DND-41 (cell line): ENCODE data around the gene ZNF689.
"Not testable (repeated sequence)": the region's sequence is repeated elsewhere in the genome, so short reads cannot be mapped to it uniquely, and the experiment has no call there.

ENCODE experiments used
- ATAC-seq: fragments of 200-7000 bp; cut with Tn5 transposase; 3 replicates; pipeline ENCODE4 v1.9.1; 2021; ENCODE audit warnings: low read depth; ENCODE audit not compliant: insufficient read depth
- DNase-seq: peaks from one replicate; pipeline ENCODE4 v3.0.0-alpha.2; 2020
- H2AFZ ChIP-seq: 2 replicates; pipeline ENCODE4 v1.6.0; 2012; ENCODE audit warnings: low read depth, low read length
- H3K27ac ChIP-seq: 2 replicates; pipeline ENCODE4 v1.5.1; 2012; ENCODE audit warnings: low read length, inconsistent platforms
- H3K27me3 ChIP-seq: fragments of 200-600 bp; sonication (generic); 2 replicates; pipeline ENCODE4 v1.6.0; 2012; ENCODE audit warnings: low read length, mild to moderate bottlenecking, inconsistent platforms; ENCODE audit not compliant: insufficient read depth, poor library complexity
- H3K36me3 ChIP-seq: 2 replicates; pipeline ENCODE4 v1.5.1; 2012; ENCODE audit warnings: low read length, inconsistent platforms; ENCODE audit not compliant: insufficient read depth
- H3K4me1 ChIP-seq: 2 replicates; pipeline ENCODE4 v1.5.1; 2012; ENCODE audit warnings: mild to moderate bottlenecking, low read length; ENCODE audit not compliant: insufficient read depth
- H3K4me2 ChIP-seq: 2 replicates; pipeline ENCODE4 v1.6.0; 2012; ENCODE audit warnings: mild to moderate bottlenecking, moderate library complexity, low read length, inconsistent platforms; ENCODE audit not compliant: insufficient read depth
- H3K4me3 ChIP-seq, 2 experiments: fragments of 200-600 bp in 1 of 2; shearing (Covaris generic) in 1 of 2; 2 replicates each; pipeline ENCODE4 v1.5.1; 2012 to 2016; ENCODE audit warnings: inconsistent platforms in 2 of 2, low read length in 2 of 2, mild to moderate bottlenecking in 2 of 2, low read depth in 1 of 2, moderate library complexity in 1 of 2
- H3K79me2 ChIP-seq: 2 replicates; pipeline ENCODE4 v1.6.0; 2012; ENCODE audit warnings: low read length, inconsistent platforms; ENCODE audit not compliant: insufficient read depth
- H3K9ac ChIP-seq: 2 replicates; pipeline ENCODE4 v1.6.0; 2012; ENCODE audit warnings: low read depth, mild to moderate bottlenecking, inconsistent platforms, low read length, moderate library complexity
- H3K9me3 ChIP-seq: 2 replicates; pipeline ENCODE4 v1.5.1; 2012; ENCODE audit warnings: low read length, moderate library complexity, mild to moderate bottlenecking, inconsistent platforms; ENCODE audit not compliant: insufficient read depth, severe bottlenecking
- H4K20me1 ChIP-seq: 2 replicates; pipeline ENCODE4 v1.6.0; 2012; ENCODE audit warnings: low read length; ENCODE audit not compliant: insufficient read depth
- CTCF ChIP-seq: IDR thresholded peaks from 2 replicates; pipeline ENCODE4 v1.5.1; 2012; ENCODE audit warnings: borderline replicate concordance, low read length, moderate library complexity, mild to moderate bottlenecking; ENCODE audit not compliant: poor library complexity, severe bottlenecking; ENCODE audit errors: extremely low read depth
- EZH2 ChIP-seq: IDR thresholded peaks from 3 replicates; pipeline ENCODE4 v1.6.1; 2012; ENCODE audit warnings: borderline replicate concordance, low read depth, mild to moderate bottlenecking, moderate library complexity, low read length, inconsistent platforms; ENCODE audit not compliant: severe bottlenecking

ZNF689 gene

GRCh38 chr16:30633526-30633925 lies 23.3 kb upstream of the ZNF689 start:
- TF ChIP-seq EZH2 (no peak), CTCF (no peak)
- Histone ChIP-seq H3K4me3 (peak overlapping the region; percentile 57 to 86; a peak in 3 of 4 replicates), H4K20me1 (no peaks in the 10 kb centered on the region), H3K79me2 (peaks cover 20% of the 10 kb centered on the region), H3K4me2 (peak overlapping the region; percentile 77), H3K27me3 (no peaks in the 10 kb centered on the region), H3K27ac (peak overlapping the region; percentile 88), H3K9me3 (no peaks in the 10 kb centered on the region), H2AFZ (peak overlapping the region; percentile 83), H3K4me1 (peaks cover 30% of the 10 kb centered on the region), H3K9ac (peak overlapping the region; percentile 81), H3K36me3 (no peaks in the 10 kb centered on the region)
- ATAC-seq = no peak
- DNase-seq = no peak

- H3K9me3 ChIP-seq, H4K20me1 ChIP-seq, H3K9ac ChIP-seq, DNase-seq, H3K4me2 ChIP-seq, H3K4me3 ChIP-seq, H2AFZ ChIP-seq, ATAC-seq, H3K27ac ChIP-seq, H3K27me3 ChIP-seq, H3K36me3 ChIP-seq: not testable (repeated sequence)
- peaks cover 20% of the 10 kb centered on the region for H3K79me2 ChIP-seq
- H3K4me1 ChIP-seq = peaks cover 32% of the 10 kb centered on the region
Measured at GRCh38 chr16:30632454-30632853, 22.3 kb upstream of the ZNF689 start.

- ATAC-seq (peak; percentile 95), DNase-seq (peak; percentile 91)
- Histone ChIP-seq H3K9me3 (no peaks in the 10 kb centered on the region), H3K27ac (peak overlapping the region; percentile 54), H3K79me2 (peaks cover 8% of the 10 kb centered on the region), H3K4me3 (peak overlapping the region in 1 of 2 experiments; percentile 44; a peak in 2 of 4 replicates), H3K4me2 (peak overlapping the region; percentile 58; the same call in 1 of the 2 replicates), H4K20me1 (no peaks in the 10 kb centered on the region), H3K36me3 (no peaks in the 10 kb centered on the region), H3K9ac (peak overlapping the region; percentile 23), H3K4me1 (peaks cover 16% of the 10 kb centered on the region), H3K27me3 (no peaks in the 10 kb centered on the region), H2AFZ (peak overlapping the region; percentile 87)
- TF ChIP-seq EZH2 (no peak), CTCF (peak; percentile 98)
Measured at GRCh38 chr16:30628628-30629540, 18.7 kb upstream of the ZNF689 start.

GRCh38 chr16:30626236-30626635 lies 16.0 kb upstream of the ZNF689 start:
- no peak overlapping the region for H3K4me3 ChIP-seq
- DNase-seq (no peak), ATAC-seq (no peak)
- H2AFZ ChIP-seq = no peak overlapping the region
- H3K27me3 ChIP-seq = no peaks in the 10 kb centered on the region
- H3K79me2 ChIP-seq = no peaks in the 10 kb centered on the region
- no peaks in the 10 kb centered on the region for H3K9me3 ChIP-seq
- peaks cover 8% of the 10 kb centered on the region for H3K4me1 ChIP-seq
- H3K27ac ChIP-seq = no peak overlapping the region
- no peak for TF ChIP-seq CTCF
- no peak for TF ChIP-seq EZH2
- H4K20me1 ChIP-seq = no peaks in the 10 kb centered on the region
- H3K9ac ChIP-seq = no peak overlapping the region
- H3K4me2 ChIP-seq = no peak overlapping the region
- H3K36me3 ChIP-seq = no peaks in the 10 kb centered on the region
